Measurements from ENCODE around the gene CCDC179. TPM values are rescaled to one million over a fixed set of nuclear protein-coding genes. Genes with fewer than 3 reads are reported as not detected.
A peak's percentile ranks its signal among the peaks of the same experiment; 100 is the strongest.

The CCDC179 gene
- total and polyA plus RNA-seq, 2 experiments from 2014 or later: not detected

DNA sequence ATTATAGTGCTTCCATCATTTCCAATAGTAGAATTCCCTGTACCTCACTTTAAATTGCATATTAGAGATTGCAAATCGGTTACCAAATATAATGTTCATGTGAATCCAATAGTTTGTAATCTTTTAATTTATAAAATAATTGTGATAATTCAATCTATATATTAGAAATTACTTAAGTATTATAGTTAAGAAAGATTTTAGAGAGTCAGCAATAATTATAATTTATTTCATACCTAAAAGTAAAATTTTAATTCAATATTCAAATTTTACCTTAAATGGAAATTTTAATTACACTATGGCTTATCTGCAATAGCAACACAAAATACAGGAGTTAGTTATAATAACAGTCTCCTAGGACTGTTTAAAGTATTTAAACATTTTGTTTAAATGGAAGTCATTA lies 13.5 kb downstream of the CCDC179 start:
- H3K36me3 ChIP-seq (ENCODE audit: low read depth): no peaks in the 10 kb centered on the region
- H4K20me1 ChIP-seq (ENCODE audit: insufficient read depth): no peaks in the 10 kb centered on the region
- TF ChIP-seq EZH2 (IDR thresholded peaks at IDR 0.05; ENCODE audit: insufficient read depth, poor library complexity, severe bottlenecking) (no peak), EZH2phosphoT487 (IDR thresholded peaks at IDR 0.05; ENCODE audit: insufficient read depth, low read depth) (no peak)
- H3K27ac ChIP-seq: no peak overlapping the region
- H2AFZ ChIP-seq: no peak overlapping the region
- H3K27me3 ChIP-seq (replicated peaks; ENCODE audit: insufficient read depth): no peaks in the 10 kb centered on the region
- DNase-seq: no peak
- H3K9me2 ChIP-seq (ENCODE audit: insufficient read depth): no peaks in the 10 kb centered on the region
- no peaks in the 10 kb centered on the region for H3F3A ChIP-seq (ENCODE audit: insufficient read depth)
- no peaks in the 10 kb centered on the region for H3K79me2 ChIP-seq (ENCODE audit: insufficient read depth)
- no peak overlapping the region for H3K4me3 ChIP-seq
- in situ Hi-C loops (cut with MboI): no loop called here
- 40 to 45% methylated on average over 1 of the region's 1 CpG for WGBS, 2 experiments (ENCODE audit: low coverage in 1 of 2, low lambda C conversion rate in 2 of 2, missing lambda C conversion rate in 2 of 2)
- no peak overlapping the region for H3K4me2 ChIP-seq (ENCODE audit: unreplicated experiment)
- no peaks in the 10 kb centered on the region for H3K9me3 ChIP-seq (ENCODE audit: low read depth)
- H3K4me1 ChIP-seq (ENCODE audit: insufficient read depth): no peaks in the 10 kb centered on the region
- no peak overlapping the region for H3K9ac ChIP-seq

- H3K4me1 ChIP-seq (ENCODE audit: insufficient read depth): no peaks in the 10 kb centered on the region
- peak; percentile 19 for DNase-seq
- H3K27me3 ChIP-seq (replicated peaks; ENCODE audit: insufficient read depth): no peaks in the 10 kb centered on the region
- no peaks in the 10 kb centered on the region for H3K9me3 ChIP-seq (ENCODE audit: low read depth)
- in situ Hi-C loops (cut with MboI): no loop called here
- H3K4me3 ChIP-seq: no peak overlapping the region
- H3K9me2 ChIP-seq (ENCODE audit: insufficient read depth): no peaks in the 10 kb centered on the region
- no peak overlapping the region for H2AFZ ChIP-seq
- no peaks in the 10 kb centered on the region for H3F3A ChIP-seq (ENCODE audit: insufficient read depth)
- H3K27ac ChIP-seq: no peak overlapping the region
- H3K4me2 ChIP-seq (ENCODE audit: unreplicated experiment): no peak overlapping the region
- no peak for TF ChIP-seq EZH2 (IDR thresholded peaks at IDR 0.05; ENCODE audit: insufficient read depth, poor library complexity, severe bottlenecking)
- no peak for TF ChIP-seq EZH2phosphoT487 (IDR thresholded peaks at IDR 0.05; ENCODE audit: insufficient read depth, low read depth)
- H4K20me1 ChIP-seq (ENCODE audit: insufficient read depth): no peaks in the 10 kb centered on the region
- 39 to 43% methylated on average over 3 of the region's 3 CpGs for WGBS, 2 experiments (ENCODE audit: low coverage in 1 of 2, low lambda C conversion rate in 2 of 2, missing lambda C conversion rate in 2 of 2)
- no peaks in the 10 kb centered on the region for H3K79me2 ChIP-seq (ENCODE audit: insufficient read depth)
- no peak overlapping the region for H3K9ac ChIP-seq
- H3K36me3 ChIP-seq (ENCODE audit: low read depth): no peaks in the 10 kb centered on the region
These were observed 27.8 kb downstream of the CCDC179 start for GRCh38 chr11:22832315-22833015.

DNA sequence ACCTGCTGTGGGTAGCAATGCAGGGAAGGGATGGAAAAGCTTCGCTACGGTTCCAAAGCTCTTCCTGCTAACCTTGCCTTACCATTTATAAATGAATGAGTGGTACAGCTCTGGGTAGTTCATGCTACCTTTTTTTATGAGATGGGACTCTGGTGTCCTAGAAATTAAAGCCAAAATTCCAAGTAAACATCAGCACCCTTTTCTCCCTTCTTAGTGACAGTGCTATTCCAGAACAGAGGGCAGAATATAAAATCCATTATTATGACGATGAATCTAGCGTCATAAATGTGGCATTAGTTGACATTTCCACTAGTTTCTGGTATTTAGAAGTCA lies 30.2 kb downstream of the CCDC179 start:
- H3K4me2 ChIP-seq (ENCODE audit: unreplicated experiment): peak overlapping the region; percentile 60
- in situ Hi-C loops (cut with MboI): no loop called here
- no peaks in the 10 kb centered on the region for H3K4me1 ChIP-seq (ENCODE audit: insufficient read depth)
- no peaks in the 10 kb centered on the region for H3K9me3 ChIP-seq (ENCODE audit: low read depth)
- H2AFZ ChIP-seq: no peak overlapping the region
- H3K27me3 ChIP-seq (replicated peaks; ENCODE audit: insufficient read depth): no peaks in the 10 kb centered on the region
- 18 to 19% methylated on average over 4 of the region's 4 CpGs for WGBS, 2 experiments (ENCODE audit: low coverage in 1 of 2, low lambda C conversion rate in 2 of 2, missing lambda C conversion rate in 2 of 2)
- no peak for DNase-seq
- H3K9me2 ChIP-seq (ENCODE audit: insufficient read depth): no peaks in the 10 kb centered on the region
- H3K36me3 ChIP-seq (ENCODE audit: low read depth): no peaks in the 10 kb centered on the region
- H4K20me1 ChIP-seq (ENCODE audit: insufficient read depth): no peaks in the 10 kb centered on the region
- no peaks in the 10 kb centered on the region for H3K79me2 ChIP-seq (ENCODE audit: insufficient read depth)
- TF ChIP-seq EZH2phosphoT487 (IDR thresholded peaks at IDR 0.05; ENCODE audit: insufficient read depth, low read depth) (no peak), EZH2 (IDR thresholded peaks at IDR 0.05; ENCODE audit: insufficient read depth, poor library complexity, severe bottlenecking) (no peak)
- H3K27ac ChIP-seq: no peak overlapping the region
- H3K9ac ChIP-seq: no peak overlapping the region
- H3K4me3 ChIP-seq: peak overlapping the region; percentile 74
- H3F3A ChIP-seq (ENCODE audit: insufficient read depth): no peaks in the 10 kb centered on the region

DNA sequence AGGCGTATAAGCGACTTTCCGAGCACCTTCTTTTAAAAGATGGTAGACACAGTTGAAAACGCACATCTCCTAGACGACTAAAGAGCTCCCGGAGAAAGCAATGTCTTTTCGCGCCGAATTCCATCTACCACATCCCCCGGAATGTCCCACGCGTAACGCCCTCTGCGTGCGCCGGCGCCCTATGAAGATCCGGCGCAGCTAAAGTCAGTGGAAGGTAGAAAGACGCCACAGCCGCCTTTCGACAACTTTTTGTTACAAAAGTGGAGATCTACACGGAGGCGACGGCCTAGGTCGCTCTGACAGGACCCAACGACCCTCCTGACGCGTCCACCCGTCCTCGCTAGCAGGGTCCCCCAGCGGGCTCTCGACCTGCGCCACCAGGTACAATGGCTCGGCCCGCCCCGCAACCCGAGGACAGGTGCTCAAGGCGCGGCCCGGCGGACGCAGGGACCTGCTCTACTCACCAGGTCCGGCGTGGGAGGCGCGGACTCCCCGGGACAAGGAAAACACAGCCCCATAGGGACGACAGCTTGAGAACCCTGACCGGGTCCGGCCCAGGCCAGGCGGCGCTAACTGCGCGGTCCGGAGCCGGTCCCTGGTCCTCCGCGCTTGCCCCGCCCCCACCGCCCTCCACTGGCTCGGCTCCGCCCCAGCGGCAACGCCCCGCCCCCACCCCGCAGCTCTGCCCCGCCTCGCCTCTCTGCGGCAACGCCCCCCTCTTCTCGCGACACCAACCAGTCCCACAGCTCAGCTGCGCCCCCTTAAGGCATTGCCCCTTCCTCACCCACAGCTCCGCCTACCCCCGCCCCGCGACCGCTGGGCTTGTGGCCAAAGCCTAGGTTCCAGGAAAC lies 30.8 kb downstream of the CCDC179 start, which contains the start of gene SVIP:
SVIP (minus strand) TSS at position 571 of the 851 bp plus-strand sequence; CDS start at position 518, 53 bp downstream.
- no peaks in the 10 kb centered on the region for H3F3A ChIP-seq (ENCODE audit: insufficient read depth)
- no peak within 1 kb of the TSS for H3K27ac ChIP-seq
- 4 to 6% methylated on average over 59 to 78 of the region's 79 CpGs for WGBS, 2 experiments (ENCODE audit: low coverage in 1 of 2, low lambda C conversion rate in 2 of 2, missing lambda C conversion rate in 2 of 2)
- H3K79me2 ChIP-seq (ENCODE audit: insufficient read depth): no peaks in the 10 kb centered on the region
- H3K9me2 ChIP-seq (ENCODE audit: insufficient read depth): no peaks in the 10 kb centered on the region
- H2AFZ ChIP-seq: peak within 1 kb of the TSS; percentile 90
- no peaks in the 10 kb centered on the region for H3K36me3 ChIP-seq (ENCODE audit: low read depth)
- in situ Hi-C loops (cut with MboI): no loop called here
- no peaks in the 10 kb centered on the region for H3K9me3 ChIP-seq (ENCODE audit: low read depth)
- H3K9ac ChIP-seq: peak within 1 kb of the TSS; percentile 54
- H3K4me3 ChIP-seq: peak within 1 kb of the TSS; percentile 74
- no peaks in the 10 kb centered on the region for H3K27me3 ChIP-seq (replicated peaks; ENCODE audit: insufficient read depth)
- TF ChIP-seq EZH2phosphoT487 (IDR thresholded peaks at IDR 0.05; ENCODE audit: insufficient read depth, low read depth) (no peak), EZH2 (IDR thresholded peaks at IDR 0.05; ENCODE audit: insufficient read depth, poor library complexity, severe bottlenecking) (no peak)
- H3K4me2 ChIP-seq (ENCODE audit: unreplicated experiment): peak within 1 kb of the TSS; percentile 60
- peak; percentile 76 for DNase-seq
- H4K20me1 ChIP-seq (ENCODE audit: insufficient read depth): no peaks in the 10 kb centered on the region
- no peaks in the 10 kb centered on the region for H3K4me1 ChIP-seq (ENCODE audit: insufficient read depth)
